Globus pallidus (tissue), 1 donor: Measurements from ENCODE around the gene MSRB3.

Experiments
- DNase-seq: peaks from one replicate; pipeline ENCODE4 v3.0.0-alpha.2; 2015; ENCODE audit warnings: low spot score

The MSRB3 gene

DNA sequence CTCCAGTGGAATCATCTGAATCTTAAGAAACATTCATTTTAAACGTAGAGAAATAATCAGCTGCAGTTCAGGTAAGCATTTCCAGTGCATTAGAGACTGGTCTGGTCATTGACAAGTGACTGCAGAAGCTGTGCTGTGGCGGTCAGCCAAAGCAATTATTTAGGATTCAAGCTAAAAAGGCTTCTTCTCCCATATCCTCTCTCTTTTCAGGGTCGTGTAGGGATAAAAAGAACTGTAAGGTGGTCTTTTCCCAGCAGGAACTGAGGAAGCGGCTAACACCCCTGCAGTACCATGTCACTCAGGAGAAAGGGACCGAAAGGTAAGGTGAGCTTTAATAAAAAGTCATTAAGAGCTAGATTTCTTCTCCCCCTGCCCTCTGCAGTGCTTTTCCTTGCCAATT, 48.1 kb downstream of the MSRB3 start:
- DNase-seq = no peak

- DNase-seq = peak; percentile 46
Observed at GRCh38 chr12:65327207-65328076, 49.0 kb downstream of the MSRB3 start.

- no peak for DNase-seq
Observed at GRCh38 chr12:65329721-65330120, 51.2 kb downstream of the MSRB3 start.

- DNase-seq = no peak
Observed at GRCh38 chr12:65330331-65330730, 51.8 kb downstream of the MSRB3 start.

DNA sequence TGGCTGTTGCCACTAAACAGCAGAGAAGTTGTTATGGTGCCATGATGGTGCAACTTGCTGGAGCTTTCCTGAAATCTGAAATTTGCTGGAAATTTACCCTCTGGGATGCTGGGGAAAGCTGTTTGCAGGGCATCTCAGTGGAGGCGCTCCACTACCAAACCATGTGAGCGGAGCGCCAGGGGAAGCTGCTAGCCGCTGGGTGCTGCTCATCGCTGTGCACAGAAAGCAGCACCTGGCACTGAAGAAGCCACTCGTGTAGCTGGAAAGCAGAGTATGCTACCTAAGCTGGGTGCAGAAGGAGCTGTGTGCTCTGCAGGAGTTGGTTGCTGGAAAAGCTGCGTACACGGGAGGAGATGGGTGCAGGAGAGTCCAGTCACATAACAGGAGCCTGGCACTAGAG, 53.0 kb downstream of the MSRB3 start:
- no peak for DNase-seq

DNA sequence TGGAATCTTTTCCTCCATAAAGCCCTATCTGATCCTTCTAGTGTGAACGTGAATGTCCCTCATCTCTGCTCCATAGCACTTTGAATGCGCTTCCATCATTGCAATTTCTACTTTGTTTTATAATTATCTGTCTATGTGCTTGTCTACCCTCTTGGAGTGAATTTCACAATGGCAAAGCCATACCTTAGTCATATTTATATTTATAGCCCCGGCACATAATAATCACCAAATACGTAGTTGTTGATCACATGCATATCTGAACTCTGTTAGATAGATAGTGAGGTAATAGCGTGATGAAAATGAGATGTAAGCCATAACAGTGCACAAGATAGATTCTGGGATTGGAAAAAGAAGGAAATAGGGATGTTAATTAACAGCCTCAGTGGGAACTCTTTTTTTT, 55.2 kb downstream of the MSRB3 start:
- DNase-seq = no peak

- no peak for DNase-seq
Observed at GRCh38 chr12:65334521-65334920, 56.0 kb downstream of the MSRB3 start.

GRCh38 chr12:65335021-65335714, 56.7 kb downstream of the MSRB3 start:
- DNase-seq = no peak

GRCh38 chr12:65335981-65336380, 57.5 kb downstream of the MSRB3 start:
- no peak for DNase-seq

- no peak for DNase-seq
Observed at GRCh38 chr12:65339161-65339560, 60.7 kb downstream of the MSRB3 start.

- no peak for DNase-seq
Observed at GRCh38 chr12:65343230-65343629, 64.7 kb downstream of the MSRB3 start.

DNA sequence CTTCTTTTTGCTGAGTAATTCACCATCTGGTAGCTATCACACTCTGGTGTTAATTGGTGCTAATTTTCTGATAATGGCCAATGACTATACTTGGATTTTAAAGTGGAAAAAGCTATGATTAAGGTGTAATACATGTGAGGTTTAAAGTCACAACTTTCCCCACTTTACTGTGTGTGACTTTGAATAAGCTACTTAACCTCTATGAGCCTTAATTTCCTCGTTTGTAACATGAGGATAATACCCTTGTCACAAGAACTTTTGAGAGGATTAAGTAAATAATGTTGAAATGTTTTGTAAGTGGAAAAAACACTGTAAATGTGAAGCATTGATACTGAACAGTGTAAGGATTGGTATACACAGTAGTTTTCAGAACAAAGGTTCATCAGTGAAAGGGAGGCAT, 65.3 kb downstream of the MSRB3 start:
- no peak for DNase-seq

DNA sequence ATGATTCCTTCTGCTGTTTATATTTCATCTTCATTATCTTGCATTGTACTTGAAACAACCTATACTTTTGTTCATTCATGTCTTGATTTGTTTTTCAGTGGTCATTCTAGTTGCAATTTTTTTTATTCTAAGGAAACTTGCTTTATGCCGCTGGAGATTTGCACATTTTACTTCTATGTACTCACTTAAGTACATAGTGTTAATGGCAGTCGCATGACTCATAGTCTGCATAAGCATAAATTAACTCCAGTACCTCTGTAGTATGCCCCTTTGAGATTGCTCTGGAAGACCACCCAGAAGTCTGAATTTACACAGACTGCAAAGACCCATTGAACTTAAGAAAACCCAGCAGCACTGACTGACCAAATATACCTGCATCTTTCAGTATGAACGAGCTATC, 77.0 kb downstream of the MSRB3 start:
- DNase-seq = no peak

DNA sequence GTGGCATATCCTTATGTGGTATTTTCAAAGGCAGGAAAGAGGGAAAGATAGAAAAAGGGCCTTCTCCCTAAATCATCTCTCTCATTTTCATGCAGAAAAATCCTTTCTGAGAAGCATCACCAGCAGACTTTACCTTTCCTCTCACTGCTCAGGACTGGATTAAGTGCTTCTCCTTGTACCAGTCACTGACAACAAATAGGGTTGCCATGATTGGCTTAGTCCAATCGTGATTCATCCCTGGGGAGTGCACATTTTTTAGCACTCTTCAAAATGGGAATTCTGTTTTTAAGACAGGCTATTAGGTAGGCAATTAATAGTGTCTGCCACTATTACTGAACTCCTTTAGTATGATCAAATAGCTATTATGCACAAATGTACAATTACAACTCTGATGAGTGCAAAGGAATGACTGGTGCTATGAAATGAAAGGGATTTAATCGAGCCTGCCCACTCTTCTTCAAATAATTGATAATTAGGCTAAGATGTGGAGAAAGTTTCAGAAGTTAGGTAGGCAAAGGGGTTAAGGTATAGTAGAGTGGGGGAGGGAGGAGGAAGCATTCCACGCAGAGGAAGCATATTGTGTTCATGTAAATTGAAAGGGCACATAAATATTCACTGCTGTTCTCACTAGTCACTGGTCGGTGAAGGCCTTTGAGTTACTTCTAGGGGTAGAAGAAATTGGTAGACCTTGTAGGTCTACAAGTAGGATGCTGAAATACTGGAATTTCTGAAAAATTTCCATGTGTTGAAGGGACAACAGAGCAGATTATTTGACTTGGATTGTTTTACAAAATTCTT, 84.0 kb downstream of the MSRB3 start:
- DNase-seq = no peak

- no peak for DNase-seq
Observed at GRCh38 chr12:65364046-65364445, 85.6 kb downstream of the MSRB3 start.

- DNase-seq = no peak
Observed at GRCh38 chr12:65367396-65367795, 88.9 kb downstream of the MSRB3 start.

DNA sequence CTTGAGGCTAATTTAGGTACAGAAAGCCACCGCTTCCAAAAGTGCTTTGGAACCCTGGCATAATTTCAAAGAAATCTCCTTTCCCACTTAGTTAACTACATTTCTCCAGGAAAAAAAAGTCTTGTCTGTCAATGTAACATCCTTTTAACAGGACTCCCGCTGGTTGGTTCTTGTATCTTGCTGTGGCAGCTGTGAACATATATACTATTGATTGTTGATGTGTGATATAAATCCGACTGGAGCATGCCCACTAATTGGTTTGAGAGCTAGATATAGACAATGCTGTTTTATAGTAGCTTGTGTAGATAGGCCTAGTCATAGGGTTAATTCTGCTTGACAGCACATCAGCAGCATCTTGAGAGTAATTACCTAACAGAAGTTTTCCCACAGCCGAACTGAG, 89.6 kb downstream of the MSRB3 start:
- no peak for DNase-seq

DNA sequence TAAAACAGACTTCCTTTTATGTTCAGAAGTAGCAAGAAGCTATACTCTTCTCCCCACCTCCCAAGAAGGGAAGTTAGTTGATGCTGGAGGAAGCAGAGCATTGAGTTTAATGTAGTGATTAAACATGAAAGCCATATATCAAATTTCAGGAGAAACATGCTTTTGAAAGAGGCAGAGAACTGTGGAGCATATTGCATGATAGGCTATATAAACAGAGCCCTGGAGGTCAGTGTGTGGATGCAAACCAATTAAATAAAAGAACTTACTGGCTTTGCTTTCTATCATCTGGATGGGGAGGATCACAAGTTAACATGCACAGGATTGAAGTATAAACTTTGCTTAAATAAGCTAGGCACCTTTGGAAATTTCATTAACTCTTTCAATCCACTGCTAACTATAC, 94.1 kb downstream of the MSRB3 start:
- DNase-seq = no peak

GRCh38 chr12:65384240-65384639, 105.8 kb downstream of the MSRB3 start:
- DNase-seq = no peak

- no peak for DNase-seq
Observed at GRCh38 chr12:65387396-65387795, 108.9 kb downstream of the MSRB3 start.

- DNase-seq = no peak
Observed at GRCh38 chr12:65389436-65389835, 111.0 kb downstream of the MSRB3 start.

GRCh38 chr12:65391711-65392110, 113.2 kb downstream of the MSRB3 start:
- DNase-seq = no peak

GRCh38 chr12:65392491-65392890, 114.0 kb downstream of the MSRB3 start:
- no peak for DNase-seq
